Measurements from ENCODE around the gene SF1.
A peak's percentile ranks its signal among the peaks of the same experiment; 100 is the strongest.

Gene SF1, protein sequence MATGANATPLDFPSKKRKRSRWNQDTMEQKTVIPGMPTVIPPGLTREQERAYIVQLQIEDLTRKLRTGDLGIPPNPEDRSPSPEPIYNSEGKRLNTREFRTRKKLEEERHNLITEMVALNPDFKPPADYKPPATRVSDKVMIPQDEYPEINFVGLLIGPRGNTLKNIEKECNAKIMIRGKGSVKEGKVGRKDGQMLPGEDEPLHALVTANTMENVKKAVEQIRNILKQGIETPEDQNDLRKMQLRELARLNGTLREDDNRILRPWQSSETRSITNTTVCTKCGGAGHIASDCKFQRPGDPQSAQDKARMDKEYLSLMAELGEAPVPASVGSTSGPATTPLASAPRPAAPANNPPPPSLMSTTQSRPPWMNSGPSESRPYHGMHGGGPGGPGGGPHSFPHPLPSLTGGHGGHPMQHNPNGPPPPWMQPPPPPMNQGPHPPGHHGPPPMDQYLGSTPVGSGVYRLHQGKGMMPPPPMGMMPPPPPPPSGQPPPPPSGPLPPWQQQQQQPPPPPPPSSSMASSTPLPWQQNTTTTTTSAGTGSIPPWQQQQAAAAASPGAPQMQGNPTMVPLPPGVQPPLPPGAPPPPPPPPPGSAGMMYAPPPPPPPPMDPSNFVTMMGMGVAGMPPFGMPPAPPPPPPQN

DNA sequence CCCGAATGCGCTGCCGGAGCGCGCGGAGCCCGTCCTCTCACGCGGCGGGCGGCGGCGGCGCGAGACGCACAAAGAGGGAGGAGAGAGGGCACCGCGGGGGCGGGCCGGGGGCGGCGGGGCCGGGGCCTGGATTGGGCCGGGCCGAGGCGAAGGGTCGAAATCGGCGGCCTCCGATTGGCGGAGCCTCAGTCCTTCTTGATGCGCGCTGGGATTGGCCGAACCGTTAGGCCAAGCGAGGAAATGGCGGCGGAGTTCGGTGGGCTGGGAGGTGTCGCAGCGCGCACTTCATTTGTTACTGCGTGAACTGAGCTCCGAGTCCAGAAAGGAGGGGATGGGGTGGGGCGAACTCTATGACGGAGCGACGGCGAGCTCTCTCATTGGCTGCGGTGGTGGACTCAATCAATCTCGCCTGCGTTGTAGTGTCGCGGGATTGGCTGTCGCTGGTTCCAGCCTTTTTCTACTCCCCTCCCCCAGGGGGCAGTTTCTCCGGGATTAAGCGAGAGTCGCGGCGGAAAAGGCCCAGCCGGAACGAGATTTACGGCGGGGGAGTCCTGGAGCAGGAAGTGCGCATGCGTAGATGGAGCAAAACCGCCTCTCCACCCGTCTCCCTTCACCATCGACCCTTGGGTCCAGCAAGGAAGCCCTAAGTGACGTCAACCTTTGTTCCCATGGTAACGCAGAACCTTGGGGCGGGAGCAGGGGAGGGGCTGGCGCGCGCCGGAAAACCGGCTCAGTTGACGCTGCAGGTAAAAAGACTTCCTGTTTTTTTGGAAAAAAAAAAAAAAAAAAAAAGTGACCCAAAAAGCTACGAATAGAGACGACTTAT is at the start of gene SF1:
SF1 (minus strand) TSS at position 70 of the 826 bp plus-strand sequence. CDS start 150 bp downstream, outside the sequence.
- peak within 1 kb of the TSS; percentile 78 for H3K4me2 ChIP-seq (ENCODE audit: low read depth, low read length)
- peaks cover 35% of the 10 kb centered on the region for H4K20me1 ChIP-seq (ENCODE audit: insufficient read depth, low read length)
- peak; percentile 99 for DNase-seq
- H2AFZ ChIP-seq (ENCODE audit: low read length) = peak within 1 kb of the TSS; percentile 60
- TF ChIP-seq, protein P1, sequence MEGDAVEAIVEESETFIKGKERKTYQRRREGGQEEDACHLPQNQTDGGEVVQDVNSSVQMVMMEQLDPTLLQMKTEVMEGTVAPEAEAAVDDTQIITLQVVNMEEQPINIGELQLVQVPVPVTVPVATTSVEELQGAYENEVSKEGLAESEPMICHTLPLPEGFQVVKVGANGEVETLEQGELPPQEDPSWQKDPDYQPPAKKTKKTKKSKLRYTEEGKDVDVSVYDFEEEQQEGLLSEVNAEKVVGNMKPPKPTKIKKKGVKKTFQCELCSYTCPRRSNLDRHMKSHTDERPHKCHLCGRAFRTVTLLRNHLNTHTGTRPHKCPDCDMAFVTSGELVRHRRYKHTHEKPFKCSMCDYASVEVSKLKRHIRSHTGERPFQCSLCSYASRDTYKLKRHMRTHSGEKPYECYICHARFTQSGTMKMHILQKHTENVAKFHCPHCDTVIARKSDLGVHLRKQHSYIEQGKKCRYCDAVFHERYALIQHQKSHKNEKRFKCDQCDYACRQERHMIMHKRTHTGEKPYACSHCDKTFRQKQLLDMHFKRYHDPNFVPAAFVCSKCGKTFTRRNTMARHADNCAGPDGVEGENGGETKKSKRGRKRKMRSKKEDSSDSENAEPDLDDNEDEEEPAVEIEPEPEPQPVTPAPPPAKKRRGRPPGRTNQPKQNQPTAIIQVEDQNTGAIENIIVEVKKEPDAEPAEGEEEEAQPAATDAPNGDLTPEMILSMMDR (IDR thresholded peaks at IDR 0.05; ENCODE audit: low read length) = no peak
- TF ChIP-seq EZH2phosphoT487 (IDR thresholded peaks at IDR 0.05; ENCODE audit: low read length) (no peak), EZH2 (optimal IDR thresholded peaks at IDR 0.05; ENCODE audit: low read depth, low read length) (no peak)
- H3K9me2 ChIP-seq (replicated peaks; ENCODE audit: insufficient read depth, low read length) = no peaks in the 10 kb centered on the region
- H3K27ac ChIP-seq (ENCODE audit: low read length) = peak within 1 kb of the TSS; percentile 94
- H3K9ac ChIP-seq (ENCODE audit: low read length) = peak within 1 kb of the TSS; percentile 95
- H3F3A ChIP-seq (ENCODE audit: insufficient read depth, low read length) = peaks cover 27% of the 10 kb centered on the region
- peaks cover 17% of the 10 kb centered on the region for H3K36me3 ChIP-seq (replicated peaks; ENCODE audit: insufficient read depth, low read length)
- no peaks in the 10 kb centered on the region for H3K27me3 ChIP-seq (replicated peaks; ENCODE audit: insufficient read depth, low read length)
- peaks cover 27% of the 10 kb centered on the region for H3K4me1 ChIP-seq (ENCODE audit: low read length)
- H3K4me3 ChIP-seq (ENCODE audit: low read length) = peak within 1 kb of the TSS; percentile 97
- H3K9me3 ChIP-seq (replicated peaks; ENCODE audit: insufficient read depth, low read length) = no peaks in the 10 kb centered on the region
- peaks cover 39% of the 10 kb centered on the region for H3K79me2 ChIP-seq (ENCODE audit: low read length)

DNA sequence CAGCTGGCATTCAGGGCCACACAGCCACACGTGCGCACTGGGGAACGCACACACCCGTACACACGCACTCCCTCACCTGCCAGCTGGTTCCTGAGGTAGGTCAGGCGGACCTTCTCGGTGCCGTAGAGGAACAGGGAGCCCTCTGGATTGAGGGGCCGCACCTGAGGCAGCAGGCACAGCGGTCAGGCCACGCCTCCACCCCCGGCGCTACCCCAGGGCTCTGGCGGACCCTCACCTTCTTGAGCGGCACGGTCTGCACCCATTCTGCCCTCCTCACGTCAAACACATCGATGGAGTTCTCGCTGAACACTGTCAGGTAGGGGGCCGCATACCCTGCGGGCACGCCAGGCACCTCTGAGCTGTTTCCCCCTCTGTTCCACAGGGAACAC is 49.1 kb upstream of the SF1 start:
- Histone ChIP-seq H3K9me2 (replicated peaks; ENCODE audit: insufficient read depth, low read length) (no peaks in the 10 kb centered on the region), H2AFZ (ENCODE audit: low read length) (no peak overlapping the region), H3K27ac (ENCODE audit: low read length) (no peak overlapping the region), H3K4me3 (ENCODE audit: low read length) (no peak overlapping the region), H3K4me2 (ENCODE audit: low read depth, low read length) (no peak overlapping the region), H3F3A (ENCODE audit: insufficient read depth, low read length) (no peaks in the 10 kb centered on the region), H3K9ac (ENCODE audit: low read length) (no peak overlapping the region), H3K9me3 (replicated peaks; ENCODE audit: insufficient read depth, low read length) (no peaks in the 10 kb centered on the region), H3K4me1 (ENCODE audit: low read length) (no peaks in the 10 kb centered on the region), H3K36me3 (replicated peaks; ENCODE audit: insufficient read depth, low read length) (no peaks in the 10 kb centered on the region), H3K79me2 (ENCODE audit: low read length) (no peaks in the 10 kb centered on the region), H4K20me1 (ENCODE audit: insufficient read depth, low read length) (no peaks in the 10 kb centered on the region), H3K27me3 (replicated peaks; ENCODE audit: insufficient read depth, low read length) (no peaks in the 10 kb centered on the region)
- TF ChIP-seq EZH2 (optimal IDR thresholded peaks at IDR 0.05; ENCODE audit: low read depth, low read length) (no peak), EZH2phosphoT487 (IDR thresholded peaks at IDR 0.05; ENCODE audit: low read length) (no peak)
- TF ChIP-seq, protein P1 (IDR thresholded peaks at IDR 0.05; ENCODE audit: low read length) = no peak
- DNase-seq = no peak

DNA sequence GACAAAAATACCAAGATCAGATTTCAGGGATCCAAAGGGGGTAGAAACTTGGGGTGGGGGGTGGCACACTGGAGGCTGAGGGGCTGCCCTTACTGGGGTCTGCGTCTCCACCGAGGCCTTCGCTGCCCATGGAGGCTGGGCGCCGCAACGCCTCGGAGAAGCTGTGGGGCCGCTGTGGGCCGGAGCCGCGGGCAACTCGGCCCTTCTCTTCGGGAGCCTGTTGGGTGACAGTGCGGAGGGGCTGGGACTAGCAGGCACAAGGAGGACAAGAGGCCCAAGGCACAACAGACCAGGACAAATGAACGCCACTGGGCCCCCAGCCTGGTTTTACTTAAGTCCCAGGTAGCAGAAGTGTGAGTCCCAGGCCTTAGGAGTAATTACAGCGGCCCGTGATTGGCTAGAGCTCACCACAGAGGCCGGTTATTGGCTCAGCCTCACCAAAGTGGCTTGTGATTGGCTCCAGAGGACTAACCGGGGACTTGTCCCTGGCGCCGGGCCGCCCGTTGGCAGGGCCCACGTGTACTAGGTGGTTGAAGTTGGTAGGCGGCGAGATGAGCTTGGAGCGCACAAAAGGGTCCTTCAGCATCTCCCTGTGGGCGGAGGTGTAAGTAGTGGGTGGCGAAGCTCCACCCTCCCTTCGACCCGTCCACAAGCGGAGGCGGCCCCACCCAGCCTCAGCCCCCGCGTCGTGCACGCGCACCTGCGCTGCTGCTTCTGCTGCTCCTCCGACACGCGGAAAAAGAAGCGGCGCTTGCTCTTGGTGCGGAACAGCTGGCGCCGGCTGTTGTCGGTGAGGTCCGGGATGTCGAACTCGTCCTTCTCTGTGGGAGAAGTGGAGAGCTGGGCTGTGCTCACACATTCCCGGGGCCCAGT is 48.5 kb upstream of the SF1 start:
- TF ChIP-seq EZH2 (optimal IDR thresholded peaks at IDR 0.05; ENCODE audit: low read depth, low read length) = no peak
- TF ChIP-seq, protein P1 (IDR thresholded peaks at IDR 0.05; ENCODE audit: low read length) = no peak
- no peak for TF ChIP-seq EZH2phosphoT487 (IDR thresholded peaks at IDR 0.05; ENCODE audit: low read length)
- H3K9ac ChIP-seq (ENCODE audit: low read length) = no peak overlapping the region
- H3K4me1 ChIP-seq (ENCODE audit: low read length) = no peaks in the 10 kb centered on the region
- H3K36me3 ChIP-seq (replicated peaks; ENCODE audit: insufficient read depth, low read length) = no peaks in the 10 kb centered on the region
- H4K20me1 ChIP-seq (ENCODE audit: insufficient read depth, low read length) = no peaks in the 10 kb centered on the region
- H3K27ac ChIP-seq (ENCODE audit: low read length) = no peak overlapping the region
- H3K79me2 ChIP-seq (ENCODE audit: low read length) = no peaks in the 10 kb centered on the region
- no peak overlapping the region for H3K4me2 ChIP-seq (ENCODE audit: low read depth, low read length)
- no peaks in the 10 kb centered on the region for H3K9me2 ChIP-seq (replicated peaks; ENCODE audit: insufficient read depth, low read length)
- no peaks in the 10 kb centered on the region for H3K9me3 ChIP-seq (replicated peaks; ENCODE audit: insufficient read depth, low read length)
- H3F3A ChIP-seq (ENCODE audit: insufficient read depth, low read length) = no peaks in the 10 kb centered on the region
- no peaks in the 10 kb centered on the region for H3K27me3 ChIP-seq (replicated peaks; ENCODE audit: insufficient read depth, low read length)
- no peak overlapping the region for H2AFZ ChIP-seq (ENCODE audit: low read length)
- no peak for DNase-seq
- H3K4me3 ChIP-seq (ENCODE audit: low read length) = no peak overlapping the region

Data from MM.1S (cell line).